Upper lobe of left lung (tissue), 6 donors: ENCODE data around the gene LOXL1. TPM values are rescaled to one million over a fixed set of nuclear protein-coding genes. Genes with fewer than 3 reads are reported as not detected.
A peak's percentile ranks its signal among the peaks of the same experiment; 100 is the strongest.

Experiments
- ATAC-seq, 2 donors: fragments of 200-7000 bp; cut with Tn5 transposase; one replicate each; pipeline ENCODE4 v1.9.1; 2022; ENCODE audit warnings: mild to moderate bottlenecking in 2 of 2, moderate library complexity in 2 of 2; ENCODE audit not compliant: low FRiP score in 2 of 2
- DNase-seq, 2 donors: peaks; one replicate each; pipeline ENCODE4 v3.0.0-alpha.2; 2019 to 2020
- H3K27ac ChIP-seq, 4 donors: fragments of 200-600 bp; sonication (generic); one replicate each; pipeline ENCODE4 v1.5.1; 2016 to 2019
- H3K27me3 ChIP-seq, 4 donors: fragments of 200-600 bp; sonication (generic); one replicate each; pipeline ENCODE4 v1.5.1; 2017 to 2019
- H3K36me3 ChIP-seq, 4 donors: fragments of 200-600 bp; sonication (generic); one replicate each; pipeline ENCODE4 v1.5.1; 2016 to 2019
- H3K4me1 ChIP-seq, 4 donors: fragments of 200-600 bp; sonication (generic); one replicate each; pipeline ENCODE4 v1.5.1; 2018 to 2019
- H3K4me3 ChIP-seq, 4 donors: fragments of 200-600 bp; sonication (generic); one replicate each; pipeline ENCODE4 v1.5.1; 2017 to 2019; ENCODE audit warnings: mild to moderate bottlenecking in 2 of 4, moderate library complexity in 1 of 4
- H3K9me3 ChIP-seq, 4 donors: fragments of 200-600 bp; sonication (generic); one replicate each; pipeline ENCODE4 v1.5.1; 2018 to 2019
- CTCF ChIP-seq, 6 experiments: fragments of 450-650 bp in 4 of 6; fragments of 200-600 bp in 2 of 6; sonication (generic) in 2 of 6; IDR thresholded peaks; one replicate each; pipeline ENCODE4 v1.5.1; 2016 to 2019; ENCODE audit warnings: antibody characterized with exemption in 6 of 6
- EP300 ChIP-seq, 4 donors: sonication (generic); formaldehyde crosslinking; IDR thresholded peaks; one replicate each; pipeline ENCODE4 v1.5.1; 2017; ENCODE audit warnings: antibody characterized with exemption in 4 of 4, control low read depth in 2 of 4
- POLR2A ChIP-seq, 4 donors: fragments of 450-650 bp; IDR thresholded peaks; one replicate each; pipeline ENCODE4 v1.5.1; 2016 to 2017; ENCODE audit warnings: antibody characterized with exemption in 4 of 4, mild to moderate bottlenecking in 2 of 4
- POLR2AphosphoS5 ChIP-seq, 2 donors: sonication (generic); formaldehyde crosslinking; IDR thresholded peaks; one replicate each; pipeline ENCODE4 v1.5.1; 2017; ENCODE audit warnings: antibody characterized with exemption in 2 of 2
- WGBS, 2 donors: methylation state at CpG; one replicate each; pipeline ENCODE4 v1.1.5; 2017 to 2018; 5-methylcytosine and 5-hydroxymethylcytosine counted together
- total RNA-seq, 6 donors: library from RNA; depleted of rRNA in 4 of 6; stranded (reverse); fragments of >200 nt in 4 of 6; gene quantifications; one replicate each; pipeline versions ENCODE4 v1.1.0 to v1.2.1, GENCODE V29; 2016 to 2021
- donor health status: DM: no; HTN: no; CAD: no; lungs with moderate emphysema.
- donor health status: DM: no; HTN: yes; CAD: no; lungs with severe emphysema.

Gene LOXL1
- total RNA-seq, 6 donors from 2014 or later = 6.0 to 25.9 (median 8.0) TPM

GRCh38 chr15:73928971-73929627, 2.8 kb downstream of the LOXL1 start:
- 54 to 68% methylated on average over 3 to 5 of the region's 5 CpGs for WGBS, 2 donors
- ATAC-seq = no peak
- no peak for DNase-seq

GRCh38 chr15:73930371-73930770, 4.1 kb downstream of the LOXL1 start:
- peaks cover 25 to 37% (median 31%) of the 10 kb centered on the region in 4 donors for H3K4me1 ChIP-seq
- H3K4me3 ChIP-seq = no peak overlapping the region
- DNase-seq (peak in 1 of 2 donors; percentile 73), ATAC-seq (peak in 1 of 2 donors; percentile 80)
- H3K27me3 ChIP-seq = peaks cover 0 to 3% (median 1%) of the 10 kb centered on the region in 4 donors
- no peaks in the 10 kb centered on the region for H3K9me3 ChIP-seq
- no peak for TF ChIP-seq CTCF (IDR thresholded peaks at IDR 0.05)
- no peak for TF ChIP-seq POLR2A (IDR thresholded peaks at IDR 0.05)
- no peak for TF ChIP-seq POLR2AphosphoS5 (IDR thresholded peaks at IDR 0.05)
- no peak for TF ChIP-seq EP300 (IDR thresholded peaks at IDR 0.05)
- 82 to 89% methylated on average over 7 to 8 of the region's 8 CpGs for WGBS, 2 donors
- H3K27ac ChIP-seq = peak overlapping the region in 2 of 4 donors; percentile 7 to 28
- H3K36me3 ChIP-seq = no peaks in the 10 kb centered on the region

More at GRCh38 chr15:73928971-73929627, 2.8 kb downstream of the LOXL1 start:
- TF ChIP-seq CTCF (IDR thresholded peaks at IDR 0.05) (no peak), EP300 (IDR thresholded peaks at IDR 0.05) (no peak), POLR2AphosphoS5 (IDR thresholded peaks at IDR 0.05) (no peak), POLR2A (IDR thresholded peaks at IDR 0.05) (no peak)
- H3K36me3 ChIP-seq = no peaks in the 10 kb centered on the region
- H3K4me3 ChIP-seq = no peak overlapping the region
- H3K27me3 ChIP-seq = peaks cover 0 to 3% (median 1%) of the 10 kb centered on the region in 4 donors
- no peak overlapping the region for H3K27ac ChIP-seq
- H3K9me3 ChIP-seq = no peaks in the 10 kb centered on the region
- peaks cover 31 to 39% (median 33%) of the 10 kb centered on the region in 4 donors for H3K4me1 ChIP-seq

GRCh38 chr15:73930790-73931281, 4.6 kb downstream of the LOXL1 start:
- Histone ChIP-seq H3K36me3 (no peaks in the 10 kb centered on the region), H3K9me3 (no peaks in the 10 kb centered on the region), H3K4me1 (peaks cover 21 to 37% (median 33%) of the 10 kb centered on the region in 4 donors), H3K27ac (peak overlapping the region in 1 of 4 donors; percentile 28), H3K27me3 (peaks cover 0 to 3% (median 1%) of the 10 kb centered on the region in 4 donors), H3K4me3 (no peak overlapping the region)
- TF ChIP-seq CTCF (IDR thresholded peaks at IDR 0.05) (no peak), POLR2AphosphoS5 (IDR thresholded peaks at IDR 0.05) (no peak), EP300 (IDR thresholded peaks at IDR 0.05) (no peak)
- WGBS, 2 donors = 84 to 89% methylated on average over 4 to 6 of the region's 7 CpGs
- ATAC-seq (no peak), DNase-seq (no peak)

- H3K36me3 ChIP-seq = no peaks in the 10 kb centered on the region
- no peak overlapping the region for H3K4me3 ChIP-seq
- TF ChIP-seq EP300 (IDR thresholded peaks at IDR 0.05) (no peak), CTCF (IDR thresholded peaks at IDR 0.05) (no peak), POLR2AphosphoS5 (IDR thresholded peaks at IDR 0.05) (no peak), POLR2A (IDR thresholded peaks at IDR 0.05) (no peak)
- 55 to 61% methylated on average over 2 of the region's 2 CpGs for WGBS, 2 donors
- DNase-seq (no peak), ATAC-seq (no peak)
- peaks cover 0 to 3% (median 1%) of the 10 kb centered on the region in 4 donors for H3K27me3 ChIP-seq
- H3K9me3 ChIP-seq = no peaks in the 10 kb centered on the region
- peaks cover 16 to 37% (median 32%) of the 10 kb centered on the region in 4 donors for H3K4me1 ChIP-seq
- no peak overlapping the region for H3K27ac ChIP-seq
Observed at GRCh38 chr15:73931441-73931840, 5.2 kb downstream of the LOXL1 start.
